SW 1271 (cell line): ENCODE results near the gene HHAT.

ENCODE experiments used
- DNase-seq, 2 experiments: peaks; one replicate each; lab custom pipeline; 2025; lab: John Stamatoyannopoulos, UW

HHAT gene

GRCh38 chr1:210551899-210552298, 223.2 kb downstream of the HHAT start:
- no peak for DNase-seq

GRCh38 chr1:210553711-210554110, 225.0 kb downstream of the HHAT start:
- DNase-seq = no peak

GRCh38 chr1:210554382-210554781, 225.7 kb downstream of the HHAT start:
- DNase-seq = no peak

- DNase-seq = no peak
Observed at GRCh38 chr1:210556475-210556874, 227.8 kb downstream of the HHAT start.

GRCh38 chr1:210557426-210558077, 228.8 kb downstream of the HHAT start:
- DNase-seq = no peak

DNA sequence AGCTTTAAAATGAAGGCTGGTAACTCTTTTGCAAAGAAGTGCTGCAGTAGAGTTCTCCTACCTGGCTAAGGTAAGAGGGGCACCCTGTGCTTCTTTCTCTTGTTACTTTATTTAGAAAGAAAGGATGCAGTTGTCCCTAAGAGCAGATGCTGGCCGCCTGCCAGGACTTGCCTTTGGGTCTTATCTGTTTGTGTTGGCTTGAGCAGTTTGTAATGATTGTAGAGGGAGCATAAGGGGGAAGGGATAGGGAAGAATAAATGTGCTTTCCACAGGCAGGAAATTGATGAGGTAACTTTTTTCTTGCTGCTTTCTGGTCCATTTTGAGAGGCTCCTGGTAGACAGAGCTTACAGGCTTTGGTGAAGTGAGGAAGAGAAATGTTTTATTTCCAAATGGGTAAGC, 229.6 kb downstream of the HHAT start:
- no peak for DNase-seq

DNA sequence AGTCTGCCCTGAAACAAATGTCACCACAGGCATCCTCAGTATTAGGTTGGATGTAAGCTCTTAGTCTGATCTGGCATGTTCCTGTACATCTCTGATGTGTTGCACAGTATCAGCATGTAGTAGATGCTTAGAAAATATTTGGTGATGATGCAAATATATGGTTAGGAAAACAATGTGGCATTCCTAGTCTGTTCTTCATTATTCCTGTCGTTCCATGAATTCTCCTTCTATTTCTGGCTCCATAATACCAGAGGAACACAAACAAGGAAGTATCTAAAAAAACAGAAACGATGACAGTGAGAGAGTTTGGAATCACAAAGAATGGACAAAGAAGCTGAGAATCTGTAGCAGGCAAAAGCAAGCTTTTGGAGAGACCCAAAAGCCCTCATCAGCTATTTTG, 236.6 kb downstream of the HHAT start:
- no peak for DNase-seq

DNA sequence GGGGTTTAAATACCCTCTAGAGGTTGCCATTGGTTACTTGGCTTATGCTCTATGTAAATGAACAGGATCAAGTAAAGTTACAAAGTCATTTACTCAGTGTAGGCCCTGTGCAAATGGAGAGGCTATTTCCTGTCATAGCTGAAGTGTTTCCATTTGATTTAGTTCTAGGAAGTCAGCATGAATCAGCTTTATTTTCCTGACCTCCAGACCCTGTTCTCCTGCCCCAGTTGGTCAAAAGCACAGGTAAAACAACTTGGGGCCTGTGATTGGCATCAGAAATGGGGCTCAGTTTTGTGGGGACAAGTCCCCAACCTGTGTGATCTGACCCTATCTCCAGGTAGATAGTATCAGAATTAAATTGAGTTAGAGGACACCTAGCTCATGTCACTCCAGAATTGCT, 239.9 kb downstream of the HHAT start:
- DNase-seq = no peak

DNA sequence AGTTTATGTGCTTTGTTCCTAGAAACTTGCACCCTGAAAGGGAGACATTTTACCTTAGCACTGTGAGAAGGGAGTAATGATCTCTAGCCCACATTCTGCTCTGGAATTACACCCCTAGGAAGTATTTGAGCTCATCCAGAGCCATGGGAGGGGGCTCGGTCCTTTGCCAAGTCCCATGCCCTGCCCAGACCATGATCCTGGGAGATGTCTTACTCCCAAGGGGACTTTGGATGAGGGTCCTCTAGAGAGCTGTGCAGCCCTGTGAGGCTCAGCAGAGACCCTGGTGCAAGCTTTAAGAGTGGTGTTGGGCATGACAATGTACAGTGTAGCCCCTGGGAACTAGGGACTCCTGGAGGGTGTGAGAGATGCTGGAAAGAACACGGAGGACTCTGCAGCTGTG, 241.4 kb downstream of the HHAT start:
- no peak for DNase-seq

- no peak for DNase-seq
Observed at GRCh38 chr1:210571356-210572284, 242.9 kb downstream of the HHAT start.

DNA sequence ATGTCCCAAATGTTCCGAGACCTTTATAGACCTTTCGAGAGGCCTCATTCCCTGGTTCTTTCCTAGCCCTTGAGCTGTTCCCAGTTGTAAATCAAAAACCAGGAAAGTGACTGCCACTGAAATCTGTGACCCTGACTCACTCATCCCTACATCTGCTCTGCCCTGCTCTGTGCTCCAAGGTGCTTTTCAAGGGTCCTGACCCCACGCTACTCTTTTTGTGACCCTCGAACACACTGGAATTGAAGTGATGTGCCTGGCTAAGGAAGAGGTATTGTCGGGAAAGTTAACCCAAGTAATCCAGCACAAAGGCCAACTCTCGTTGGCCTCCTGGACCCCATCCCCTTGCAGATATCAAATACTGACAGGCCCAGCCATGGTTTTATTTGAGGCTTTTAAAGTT, 244.4 kb downstream of the HHAT start:
- no peak for DNase-seq

- DNase-seq = no peak
Observed at GRCh38 chr1:210582205-210582970, 253.7 kb downstream of the HHAT start.

- peak; percentile 30 to 51 for DNase-seq
Observed at GRCh38 chr1:210584439-210585113, 255.9 kb downstream of the HHAT start.

DNA sequence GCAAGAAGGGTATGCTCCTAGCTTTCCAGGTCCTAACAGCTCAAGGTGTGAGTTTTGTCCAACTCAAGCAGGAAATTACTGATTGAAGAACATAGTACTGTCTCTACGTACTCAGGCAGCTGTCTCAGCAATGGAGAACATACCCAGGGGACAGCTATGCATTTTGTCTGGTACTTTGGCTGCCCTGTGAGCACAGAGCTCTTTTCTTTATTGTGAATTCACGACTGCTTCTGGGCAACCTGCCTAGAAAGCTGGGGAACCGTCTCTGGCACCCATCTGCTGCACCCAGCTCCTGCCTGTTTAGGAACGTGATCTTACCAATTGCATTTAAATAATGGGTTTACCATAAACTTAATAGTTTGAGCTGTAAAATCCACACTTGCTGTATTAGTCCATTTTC, 258.1 kb downstream of the HHAT start:
- no peak for DNase-seq

GRCh38 chr1:210587566-210587965, 258.9 kb downstream of the HHAT start:
- no peak for DNase-seq

- no peak for DNase-seq
Observed at GRCh38 chr1:210588357-210588756, 259.7 kb downstream of the HHAT start.

- no peak for DNase-seq
Observed at GRCh38 chr1:210588946-210589345, 260.2 kb downstream of the HHAT start.

DNA sequence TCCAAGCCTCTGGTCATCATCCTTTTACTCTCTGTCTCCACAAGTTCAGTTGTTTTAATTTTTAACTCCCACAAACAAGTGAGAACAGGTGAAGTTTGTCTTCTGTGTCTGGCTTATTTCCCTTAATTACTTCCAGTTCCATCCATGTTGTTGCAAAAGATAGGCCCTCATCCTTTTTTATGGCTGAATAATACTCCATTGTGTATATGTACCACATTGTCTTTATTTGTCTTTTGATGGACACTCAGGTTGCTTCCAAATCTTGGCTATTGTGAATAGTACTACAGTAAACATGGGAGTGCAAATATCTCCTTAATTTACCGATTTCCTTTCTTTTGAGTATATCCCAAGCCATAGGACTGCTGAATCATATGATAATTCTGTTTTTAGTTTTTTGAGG, 262.5 kb downstream of the HHAT start:
- no peak for DNase-seq

DNA sequence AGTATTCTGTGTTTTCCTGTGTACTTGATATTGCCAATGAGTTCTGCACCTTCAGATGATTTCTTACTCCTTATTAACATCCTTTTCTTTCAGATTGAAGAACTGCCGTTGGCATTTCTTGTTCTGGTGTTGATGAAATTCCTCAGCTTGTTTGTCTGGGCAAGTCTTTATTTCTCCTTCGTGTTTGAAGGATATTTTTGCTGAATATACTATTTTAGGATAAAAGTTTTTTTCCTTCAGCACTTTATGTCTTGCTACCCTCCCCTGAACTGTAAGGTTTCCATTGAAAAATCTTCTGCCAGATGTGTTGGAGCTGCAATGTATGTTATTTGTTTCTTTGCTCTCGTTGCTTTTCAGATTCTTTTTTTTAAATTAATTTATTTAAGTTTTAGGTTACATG, 265.9 kb downstream of the HHAT start:
- DNase-seq = no peak

GRCh38 chr1:210596641-210597040, 267.9 kb downstream of the HHAT start:
- no peak for DNase-seq

DNA sequence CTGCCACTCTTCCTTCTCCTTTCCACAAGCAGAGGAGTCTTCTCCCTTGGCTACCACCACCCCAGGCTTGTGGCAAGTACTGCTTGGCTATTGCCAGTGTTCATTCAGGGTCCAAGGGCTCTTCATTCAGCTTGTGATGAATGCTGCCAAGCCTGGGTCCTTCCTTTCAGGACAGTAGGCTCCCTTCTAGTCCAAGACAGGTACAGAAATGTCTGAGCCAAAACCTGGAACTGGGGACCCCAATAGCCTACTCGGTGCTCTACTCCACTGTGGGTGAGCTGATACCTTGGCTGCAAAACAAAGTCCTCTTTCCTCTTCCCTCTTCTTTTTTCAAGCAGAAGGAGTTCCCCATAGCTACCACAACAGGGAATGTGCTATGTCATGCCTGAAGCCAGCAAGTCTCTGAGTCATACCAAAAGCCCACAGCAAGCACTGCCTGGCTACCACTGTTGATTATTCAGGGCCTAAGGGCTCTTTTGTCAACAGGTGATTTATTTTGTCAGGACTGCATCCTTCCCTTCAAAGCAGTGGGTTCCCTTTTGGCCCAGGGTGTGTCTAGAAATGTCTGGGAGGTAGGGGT, 268.9 kb downstream of the HHAT start:
- peak in 1 of 2 experiments; percentile 68 for DNase-seq
